ENCODE measurements around the gene NOP10. TPM values are rescaled to one million over a fixed set of nuclear protein-coding genes. Genes with fewer than 3 reads are reported as not detected.

NOP10 gene
- total and polyA plus RNA-seq, 2 donors (not counting 1 experiment from before 2014, with no cell fraction given), result 68.2 to 133 TPM

GRCh38 chr15:34325368-34325767 is 17.6 kb downstream of the NOP10 start:
- ChIA-PET CTCF (interaction anchor here (1.1 to 1.3 kb wide), 3 partner anchors 12 to 84 kb away, joined by 3 to 5 read pairs (median 4); partner anchors contain the start of genes LPCAT4 and SLC12A6), POLR2A (interaction anchor here (1.0 kb wide), 1 partner anchor 11 kb away, joined by 4 read pairs; no protein-coding TSS in a partner anchor)
- no peak overlapping the region for H2AFZ ChIP-seq (ENCODE audit: insufficient read depth, low read depth, low read length, poor library complexity, severe bottlenecking)
- DNase-seq, result no peak
- H3K27ac ChIP-seq (ENCODE audit: low read length in 2 of 2), result peak overlapping the region; percentile 10 to 87
- no peaks in the 10 kb centered on the region for H4K20me1 ChIP-seq (ENCODE audit: control insufficient read depth, insufficient read depth, low read length, poor library complexity, severe bottlenecking)
- no peaks in the 10 kb centered on the region for H3K27me3 Mint-ChIP-seq
- H3K36me3 ChIP-seq (replicated peaks in 1 of 2; ENCODE audit: control extremely low read depth in 1 of 2, control insufficient read depth in 1 of 2, extremely low read depth in 1 of 2, insufficient read depth in 2 of 2, low read length in 1 of 2), result no peaks in the 10 kb centered on the region
- no peak overlapping the region for H3K4me3 ChIP-seq (ENCODE audit: control extremely low read depth in 1 of 5, extremely low read depth in 1 of 5, insufficient read depth in 1 of 5, low read depth in 2 of 5, low read length in 4 of 5)
- peak overlapping the region; percentile 36 for H3K4me2 ChIP-seq (replicated peaks; ENCODE audit: low read depth, low read length, poor library complexity, severe bottlenecking)
- no peak for ATAC-seq (ENCODE audit: low read depth)
- H3K4me3 Mint-ChIP-seq, result peak overlapping the region; percentile 40
- no peaks in the 10 kb centered on the region for H3K27me3 ChIP-seq (replicated peaks in 1 of 4; ENCODE audit: control extremely low read depth in 1 of 4, control insufficient read depth in 3 of 4, insufficient read depth in 4 of 4, low read length in 3 of 4)
- peaks cover 90% of the 10 kb centered on the region for H3K79me2 ChIP-seq (ENCODE audit: control insufficient read depth, insufficient read depth, low read length)
- no peak overlapping the region for H3K9ac ChIP-seq (ENCODE audit: low read length)
- intact Hi-C loops (cut with micrococcal nuclease), result no loop called here
- no peaks in the 10 kb centered on the region for H3K9me3 Mint-ChIP-seq (ENCODE audit: insufficient read depth)
- TF ChIP-seq EZH2 (IDR thresholded peaks at IDR 0.05; ENCODE audit: borderline replicate concordance, insufficient read depth, low read depth, low read length, poor library complexity, severe bottlenecking), result no peak
- TF ChIP-seq CTCF (IDR thresholded peaks at IDR 0.05), result no peak
- H3K9me3 ChIP-seq (ENCODE audit: control extremely low read depth in 1 of 3, control insufficient read depth in 2 of 3, insufficient read depth in 1 of 3, low read length in 2 of 3), result peaks cover 0 to 6% (median 0%) of the 10 kb centered on the region in 3 donors
- H3K4me1 Mint-ChIP-seq, result peaks cover 72% of the 10 kb centered on the region
- H3K4me1 ChIP-seq (ENCODE audit: control insufficient read depth in 2 of 2, insufficient read depth in 2 of 2, low read length in 2 of 2), result peaks cover 39 to 61% of the 10 kb centered on the region in 2 donors
- peak overlapping the region; percentile 59 for H3K27ac Mint-ChIP-seq

- POLR2A ChIA-PET, result no interaction called here
These were observed 18.0 kb downstream of the NOP10 start for GRCh38 chr15:34324933-34325332.

More at GRCh38 chr15:34324933-34325332, 18.0 kb downstream of the NOP10 start:
- H3K9me3 ChIP-seq (ENCODE audit: control extremely low read depth in 1 of 3, control insufficient read depth in 2 of 3, insufficient read depth in 1 of 3, low read length in 2 of 3), result peaks cover 0 to 6% (median 0%) of the 10 kb centered on the region in 3 donors
- peaks cover 36 to 60% of the 10 kb centered on the region in 2 donors for H3K4me1 ChIP-seq (ENCODE audit: control insufficient read depth in 2 of 2, insufficient read depth in 2 of 2, low read length in 2 of 2)
- H4K20me1 ChIP-seq (ENCODE audit: control insufficient read depth, insufficient read depth, low read length, poor library complexity, severe bottlenecking), result no peaks in the 10 kb centered on the region
- peak overlapping the region; percentile 23 for H3K27ac Mint-ChIP-seq
- peak overlapping the region; percentile 36 for H3K4me2 ChIP-seq (replicated peaks; ENCODE audit: low read depth, low read length, poor library complexity, severe bottlenecking)
- H3K4me1 Mint-ChIP-seq, result peaks cover 72% of the 10 kb centered on the region
- CTCF ChIA-PET, result interaction anchor here (1.1 to 1.3 kb wide), 3 partner anchors 13 to 84 kb away, joined by 3 to 5 read pairs (median 4); partner anchors contain the start of genes LPCAT4 and SLC12A6
- H3K4me3 ChIP-seq (ENCODE audit: control extremely low read depth in 1 of 5, extremely low read depth in 1 of 5, insufficient read depth in 1 of 5, low read depth in 2 of 5, low read length in 4 of 5), result no peak overlapping the region
- H3K27me3 ChIP-seq (replicated peaks in 1 of 4; ENCODE audit: control extremely low read depth in 1 of 4, control insufficient read depth in 3 of 4, insufficient read depth in 4 of 4, low read length in 3 of 4), result no peaks in the 10 kb centered on the region
- DNase-seq (no peak), ATAC-seq (ENCODE audit: low read depth) (no peak)
- H3K9me3 Mint-ChIP-seq (ENCODE audit: insufficient read depth), result no peaks in the 10 kb centered on the region
- H3K27ac ChIP-seq (ENCODE audit: low read length in 2 of 2), result peak overlapping the region in 1 of 2 donors; percentile 87
- H3K36me3 ChIP-seq (replicated peaks in 1 of 2; ENCODE audit: control extremely low read depth in 1 of 2, control insufficient read depth in 1 of 2, extremely low read depth in 1 of 2, insufficient read depth in 2 of 2, low read length in 1 of 2), result no peaks in the 10 kb centered on the region
- H3K27me3 Mint-ChIP-seq, result no peaks in the 10 kb centered on the region
- no peak overlapping the region for H2AFZ ChIP-seq (ENCODE audit: insufficient read depth, low read depth, low read length, poor library complexity, severe bottlenecking)
- peaks cover 90% of the 10 kb centered on the region for H3K79me2 ChIP-seq (ENCODE audit: control insufficient read depth, insufficient read depth, low read length)
- no peak for TF ChIP-seq EZH2 (IDR thresholded peaks at IDR 0.05; ENCODE audit: borderline replicate concordance, insufficient read depth, low read depth, low read length, poor library complexity, severe bottlenecking)
- TF ChIP-seq CTCF (IDR thresholded peaks at IDR 0.05), result no peak
- intact Hi-C loops (cut with micrococcal nuclease), result no loop called here
- H3K4me3 Mint-ChIP-seq, result peak overlapping the region; percentile 26
- no peak overlapping the region for H3K9ac ChIP-seq (ENCODE audit: low read length)
- 100% methylated on average over 1 of the region's 1 CpG for WGBS (ENCODE audit: insufficient coverage)
